HG02642 (cell line): ENCODE data around the gene FBXL7.

Experiments
- ATAC-seq: cut with Tn5 transposase; IDR thresholded peaks from one replicate; pipeline ENCODE4 v1.9.1; 2021; ENCODE audit warnings: mild to moderate bottlenecking; ENCODE audit not compliant: unreplicated experiment, poor library complexity

The FBXL7 gene

DNA sequence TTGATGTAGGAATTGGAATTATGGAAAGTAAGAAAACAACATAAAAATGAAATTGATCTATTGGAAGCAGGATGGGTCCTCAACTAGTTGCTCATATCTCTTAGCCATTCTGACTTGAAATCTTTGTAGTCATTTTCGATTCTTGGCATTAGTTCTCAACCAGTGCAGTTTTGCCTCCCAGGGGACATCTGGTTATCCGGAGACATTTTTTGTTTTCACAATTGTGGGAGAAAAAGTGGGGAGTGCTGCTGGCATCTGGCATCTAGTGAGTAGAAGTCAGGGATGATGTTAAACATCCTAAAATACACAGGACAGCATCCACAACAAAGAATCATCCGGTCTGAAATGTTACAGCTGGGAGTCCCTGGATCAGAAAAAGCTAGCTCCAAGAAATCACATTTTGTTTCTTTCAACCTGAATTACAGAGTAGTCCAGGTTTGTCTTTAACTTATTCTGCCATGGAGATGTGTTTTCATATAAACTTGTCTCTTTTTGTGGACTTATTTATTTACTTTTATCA, 74.9 kb downstream of the FBXL7 start:
- no peak for ATAC-seq

DNA sequence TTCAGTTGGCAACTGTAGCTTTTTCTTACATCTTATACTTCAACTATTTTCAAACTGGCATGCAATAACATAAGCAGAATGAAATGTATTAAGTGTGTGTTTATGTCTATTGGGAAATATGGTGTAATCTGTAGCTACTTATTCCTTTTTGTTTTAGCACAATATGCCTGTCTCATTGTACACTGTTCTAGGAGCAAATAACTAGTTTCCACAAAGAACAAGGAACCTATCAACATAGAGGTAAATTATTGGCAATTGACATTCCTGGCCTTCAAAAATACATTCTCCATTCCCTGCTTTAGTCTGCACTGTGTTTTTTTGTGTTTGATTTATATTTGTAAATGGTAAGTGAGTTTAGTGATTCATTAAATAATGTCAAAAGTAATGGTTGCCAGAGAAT, 75.7 kb downstream of the FBXL7 start:
- no peak for ATAC-seq

DNA sequence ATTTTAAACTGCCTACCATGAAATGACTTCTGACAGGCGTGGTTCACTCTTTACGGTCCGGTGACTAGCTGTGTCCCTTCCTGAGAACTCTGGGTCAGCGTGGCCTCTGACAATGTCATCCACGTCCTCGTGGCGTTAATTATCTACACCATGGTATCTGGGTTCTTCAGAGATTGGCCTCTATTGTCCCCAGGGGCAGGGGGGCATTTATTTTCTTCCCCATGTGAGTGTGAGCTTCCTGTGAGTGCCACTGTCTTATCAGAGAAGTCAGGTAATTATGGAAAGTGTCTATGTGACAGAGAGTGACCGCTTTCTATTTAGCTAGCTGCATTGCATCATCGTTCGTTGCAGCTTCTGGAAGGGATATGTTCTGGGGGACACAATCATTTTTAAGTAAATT, 77.2 kb downstream of the FBXL7 start:
- no peak for ATAC-seq

DNA sequence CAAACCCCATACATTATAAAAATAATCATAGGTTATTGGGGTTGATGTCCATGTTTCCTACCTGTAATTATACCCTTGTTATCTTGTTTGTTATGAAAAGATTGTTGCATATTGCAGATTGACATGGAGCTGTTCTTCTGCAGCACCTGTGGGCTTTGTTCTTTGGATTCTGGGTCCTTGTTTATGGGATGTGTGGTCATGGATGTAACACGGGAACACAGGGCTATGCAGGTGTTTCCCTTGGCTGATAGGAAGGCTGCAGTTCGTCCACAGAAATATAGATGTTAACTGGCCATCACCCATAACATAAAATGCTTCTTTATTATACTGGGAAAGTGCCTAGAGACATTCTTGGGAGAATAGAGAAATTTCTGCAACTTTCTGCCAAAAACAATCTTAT, 77.9 kb downstream of the FBXL7 start:
- no peak for ATAC-seq

DNA sequence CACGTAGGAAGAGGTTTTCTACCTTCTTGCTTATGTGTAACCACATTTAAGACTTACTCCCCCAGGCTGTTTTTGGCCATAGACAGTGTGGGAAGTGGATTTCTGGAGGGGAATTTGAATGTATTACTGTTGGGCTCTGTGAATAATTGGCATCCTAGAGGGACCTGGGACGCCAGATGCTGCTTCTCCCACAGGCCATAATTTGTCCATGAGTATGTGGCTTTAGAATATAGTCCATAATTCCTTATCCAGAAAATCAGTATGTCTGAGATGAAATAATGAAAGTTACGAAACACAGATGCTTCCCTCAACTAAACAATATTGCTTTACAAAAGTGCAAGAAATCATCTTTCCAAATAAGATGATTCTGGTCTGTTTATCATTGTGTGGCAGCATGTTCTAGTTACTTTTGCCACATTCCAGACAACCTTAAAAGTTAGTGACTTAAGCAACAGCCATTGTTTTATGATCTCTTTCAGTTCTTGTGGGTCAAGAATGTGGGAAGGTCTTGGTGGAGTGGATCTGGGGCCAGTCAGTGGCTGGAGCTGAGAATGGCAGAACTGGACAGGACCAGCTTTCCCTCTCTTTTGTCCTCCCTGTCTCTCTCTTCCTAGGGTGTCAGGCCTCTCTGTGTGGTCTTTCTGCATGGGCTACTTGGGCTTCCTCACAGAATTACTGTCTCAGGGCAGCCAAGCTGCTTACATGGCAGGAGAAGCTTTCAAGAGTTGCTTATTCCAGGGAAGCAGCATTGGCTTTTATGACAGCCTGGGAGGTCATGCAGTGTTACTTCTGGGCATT, 79.4 kb downstream of the FBXL7 start:
- ATAC-seq = no peak

DNA sequence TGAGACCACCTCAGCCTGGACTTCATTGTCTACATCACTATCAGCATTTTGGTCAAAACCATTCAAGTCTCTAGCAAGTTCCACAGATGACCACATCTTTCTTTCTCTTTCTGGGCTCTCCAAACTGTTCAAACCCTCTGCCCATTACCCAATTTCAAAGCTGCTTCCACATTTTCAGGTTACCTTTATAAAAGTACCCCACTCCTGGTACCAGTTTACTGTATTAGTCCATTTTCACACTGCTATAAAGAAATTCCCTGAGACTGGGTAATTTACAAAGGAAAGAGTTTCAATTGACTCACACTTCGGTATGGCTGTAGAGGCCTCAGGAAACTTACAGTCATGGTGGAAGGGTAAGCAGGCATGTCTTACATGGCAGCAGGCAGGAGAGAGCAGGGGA, 84.5 kb downstream of the FBXL7 start:
- no peak for ATAC-seq

DNA sequence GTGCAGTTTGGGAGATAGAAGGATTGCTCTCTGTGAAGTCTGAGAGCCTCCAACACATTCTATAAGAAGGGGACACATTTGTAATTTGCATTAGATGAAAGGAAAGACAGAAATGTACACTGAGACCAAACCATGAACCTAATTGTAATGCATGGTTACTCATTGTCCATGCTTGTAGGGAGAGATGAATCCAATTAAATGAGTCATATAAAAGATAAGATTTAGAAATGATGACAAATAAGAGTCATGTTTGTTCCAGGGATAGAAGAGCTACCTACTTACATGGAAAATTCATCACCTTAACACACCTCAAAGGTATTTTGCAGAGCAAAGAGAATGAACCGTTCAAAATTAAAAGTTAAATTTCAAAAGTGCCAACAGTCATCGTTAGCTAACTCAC, 85.1 kb downstream of the FBXL7 start:
- no peak for ATAC-seq

DNA sequence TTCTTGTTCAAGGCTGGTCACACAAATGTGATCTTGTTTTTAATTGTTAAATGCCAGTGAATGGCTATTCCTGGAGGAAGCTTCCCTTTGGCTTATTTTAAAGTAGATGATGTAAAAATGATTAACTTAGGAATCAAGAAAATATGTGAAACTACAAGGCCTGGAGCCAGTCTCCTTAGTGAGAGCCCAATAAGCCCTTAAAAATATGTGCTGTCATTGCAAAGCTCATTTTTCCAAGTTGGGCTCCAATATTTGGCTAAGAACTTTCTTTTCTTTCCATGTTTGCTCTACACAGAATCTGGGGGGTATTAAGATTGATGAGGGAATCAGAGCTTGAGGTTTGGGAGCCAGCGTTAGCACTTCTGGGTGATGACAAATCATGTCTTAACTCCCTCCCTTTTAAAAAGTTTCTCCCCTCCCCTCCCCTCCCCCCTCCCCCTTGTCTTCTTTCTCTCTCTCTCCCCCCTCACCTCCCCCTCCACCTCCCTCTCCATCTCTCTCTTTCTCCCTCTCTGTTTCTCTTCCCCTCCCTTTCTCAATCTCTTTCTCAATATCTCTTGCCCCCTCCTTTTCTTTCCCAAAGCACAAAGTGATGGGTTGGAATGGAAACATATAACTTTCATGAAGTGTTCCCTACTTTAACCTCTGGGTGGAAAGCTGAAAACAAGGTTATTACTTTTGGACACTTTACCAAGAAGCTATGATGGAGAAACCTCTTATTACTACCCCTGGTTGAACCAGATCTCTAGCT, 86.0 kb downstream of the FBXL7 start:
- ATAC-seq = no peak

DNA sequence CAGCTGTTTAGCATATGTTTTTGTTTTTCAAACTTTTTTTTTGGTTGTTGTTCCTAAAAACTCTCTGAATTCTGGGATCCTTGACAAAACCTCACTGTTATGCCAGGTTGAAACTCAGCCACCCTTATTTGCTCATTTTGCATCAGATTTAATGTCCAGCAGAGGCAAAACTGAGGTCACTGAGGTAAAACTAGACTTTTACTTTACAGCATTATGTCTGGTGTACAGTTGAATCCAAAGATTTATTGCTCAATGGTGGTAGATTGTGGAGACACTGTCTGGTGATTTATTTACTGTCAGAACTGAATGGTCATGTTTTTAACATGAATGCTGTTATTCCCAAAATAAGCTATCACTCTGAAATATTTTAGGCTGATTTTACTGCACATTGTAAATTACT, 87.9 kb downstream of the FBXL7 start:
- no peak for ATAC-seq

DNA sequence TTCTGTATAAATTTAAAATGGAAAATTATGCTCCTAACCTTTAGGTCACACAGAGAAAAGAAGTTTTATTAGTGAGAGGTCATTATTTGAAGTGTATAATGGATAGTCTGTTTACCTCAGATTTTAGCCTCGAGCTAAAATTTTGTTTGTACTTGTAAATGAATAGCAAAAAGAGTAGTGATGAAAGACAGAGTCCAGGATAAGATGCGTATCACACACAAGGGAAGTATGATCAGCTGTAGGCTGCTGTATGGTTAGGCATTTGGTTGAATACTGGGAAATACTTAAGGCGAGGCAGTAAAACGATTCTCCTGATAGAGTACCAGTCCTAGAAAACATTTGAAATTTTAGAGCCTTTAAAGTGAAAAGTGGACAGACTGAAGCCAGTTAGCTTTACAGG, 92.7 kb downstream of the FBXL7 start:
- no peak for ATAC-seq

DNA sequence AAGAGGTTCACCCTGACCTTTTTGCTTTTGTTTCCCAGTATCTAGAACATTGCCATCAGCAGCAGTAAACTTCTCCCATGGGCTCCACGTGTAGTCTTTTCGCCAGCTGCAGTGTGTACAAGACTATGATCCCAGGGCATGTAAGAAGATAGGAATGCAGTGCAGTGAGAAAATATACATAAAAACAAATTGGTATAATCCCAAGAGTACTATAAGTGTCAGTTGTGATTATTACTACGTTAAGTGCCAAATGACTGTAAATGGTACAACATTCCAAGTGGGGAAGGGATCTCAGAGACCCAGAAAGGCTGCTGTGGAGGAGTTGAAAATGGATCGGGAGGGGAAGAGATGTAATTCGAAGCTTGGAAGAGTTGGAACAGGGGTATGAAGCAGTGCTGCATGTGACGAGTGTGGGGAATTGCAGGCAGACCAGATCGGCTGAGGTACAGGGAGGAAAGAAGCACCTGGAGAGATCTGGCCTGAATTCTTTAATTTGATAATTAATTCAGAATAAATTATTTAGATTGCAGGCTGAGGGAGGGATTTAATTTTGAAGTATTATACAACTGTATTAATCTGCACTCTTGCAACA, 95.1 kb downstream of the FBXL7 start:
- no peak for ATAC-seq

DNA sequence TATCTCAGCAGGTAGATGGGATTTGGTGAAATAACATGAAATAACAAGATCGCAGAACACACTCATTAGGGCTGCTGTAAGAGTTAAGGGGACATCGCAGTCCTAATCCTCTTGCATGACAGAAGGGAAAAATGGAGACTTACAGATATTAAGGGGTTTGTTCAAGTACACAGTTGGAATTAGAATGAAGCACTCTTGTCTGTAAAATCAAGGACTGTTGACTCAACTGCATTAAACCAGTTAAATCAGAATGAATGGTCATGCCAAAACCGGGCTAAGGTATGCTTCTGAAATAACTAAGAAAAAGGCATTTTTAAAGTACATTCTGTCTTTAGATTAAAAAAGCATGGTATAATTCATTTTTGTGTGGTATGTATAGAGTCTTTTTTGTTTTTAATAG, 95.9 kb downstream of the FBXL7 start:
- no peak for ATAC-seq

DNA sequence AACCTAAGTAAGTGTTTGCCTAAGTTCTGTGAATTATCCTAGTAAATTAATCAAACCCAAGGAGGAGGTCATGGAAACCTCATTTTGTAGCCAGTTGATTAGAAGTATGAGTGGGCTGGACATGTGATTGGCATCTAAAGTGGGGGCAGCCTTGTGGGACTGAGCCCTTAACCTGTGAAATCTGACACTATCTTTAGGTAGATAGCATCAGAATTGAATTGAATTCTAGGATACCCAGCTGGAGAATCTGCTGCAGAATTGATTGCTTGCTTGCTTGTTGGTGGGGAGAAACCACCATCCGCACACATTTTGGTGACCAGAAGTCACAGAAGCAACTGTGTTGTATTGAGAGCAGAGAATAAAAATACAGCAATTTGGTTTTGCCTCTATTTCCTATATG, 97.0 kb downstream of the FBXL7 start:
- ATAC-seq = no peak

DNA sequence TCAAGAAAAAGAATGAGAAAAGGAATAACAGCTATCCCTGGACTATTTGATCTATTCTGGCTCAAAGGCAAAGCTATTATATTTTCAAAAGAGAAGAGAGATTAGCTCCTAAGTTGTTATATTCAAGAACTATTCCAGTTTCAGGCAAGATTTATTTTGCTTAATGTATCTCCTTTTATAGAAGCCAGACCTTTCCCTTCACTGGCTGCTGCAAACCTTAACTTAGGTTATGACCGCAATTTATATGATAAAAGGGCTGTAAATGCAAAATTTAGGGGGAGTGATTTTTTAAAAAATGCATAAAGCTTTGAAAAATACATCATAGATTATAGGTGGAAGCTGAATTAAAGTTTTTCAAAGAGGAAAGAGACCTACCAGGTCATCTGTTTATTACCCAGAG, 97.8 kb downstream of the FBXL7 start:
- no peak for ATAC-seq

DNA sequence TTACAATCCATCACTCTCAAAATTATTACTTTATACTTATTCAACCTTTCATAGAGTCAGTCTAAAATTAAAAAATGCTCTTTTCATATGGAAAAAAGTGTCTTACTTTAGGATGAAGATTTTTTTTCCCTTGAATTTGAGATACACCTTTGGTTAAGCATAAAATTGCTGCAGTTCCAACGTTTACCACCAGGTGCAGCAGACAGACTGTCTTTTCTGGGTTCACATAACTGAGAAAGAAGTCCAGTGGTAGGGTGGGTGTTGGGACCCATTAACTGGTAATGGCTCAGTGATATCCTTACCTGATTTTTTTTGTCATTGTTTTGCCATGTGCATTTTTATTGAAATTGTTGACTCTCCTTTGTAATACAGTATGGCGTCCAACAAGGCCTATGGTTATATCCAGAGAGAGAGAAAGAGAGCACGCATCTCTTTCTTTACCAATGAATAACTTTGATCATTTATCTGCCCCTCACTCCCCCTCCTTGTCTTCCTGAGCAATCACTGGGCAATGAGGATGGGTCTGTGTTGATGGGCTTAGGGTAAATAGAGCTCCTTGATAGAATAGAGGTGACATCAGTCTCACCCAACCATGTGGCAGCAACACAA, 98.4 kb downstream of the FBXL7 start:
- ATAC-seq = peak; percentile 50

DNA sequence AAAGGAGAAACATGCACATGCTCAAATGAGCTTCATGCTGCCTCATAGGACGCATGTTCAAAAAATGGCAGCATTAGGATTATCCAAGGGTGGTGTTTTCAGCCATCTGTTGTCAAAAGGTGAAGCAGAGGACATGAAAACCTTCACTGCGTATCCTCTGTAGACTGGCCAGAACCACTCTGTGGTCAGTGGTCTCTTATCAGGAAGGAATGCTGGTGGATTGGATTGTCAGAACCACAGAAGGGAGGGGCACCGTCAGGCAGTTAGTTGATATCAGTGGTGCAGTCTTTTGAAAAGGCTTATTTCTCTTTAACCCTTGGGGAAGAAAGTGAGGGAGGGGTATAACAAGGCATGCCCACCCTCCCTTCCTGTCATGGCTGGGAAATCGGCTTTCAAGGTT, 100.1 kb downstream of the FBXL7 start:
- no peak for ATAC-seq

DNA sequence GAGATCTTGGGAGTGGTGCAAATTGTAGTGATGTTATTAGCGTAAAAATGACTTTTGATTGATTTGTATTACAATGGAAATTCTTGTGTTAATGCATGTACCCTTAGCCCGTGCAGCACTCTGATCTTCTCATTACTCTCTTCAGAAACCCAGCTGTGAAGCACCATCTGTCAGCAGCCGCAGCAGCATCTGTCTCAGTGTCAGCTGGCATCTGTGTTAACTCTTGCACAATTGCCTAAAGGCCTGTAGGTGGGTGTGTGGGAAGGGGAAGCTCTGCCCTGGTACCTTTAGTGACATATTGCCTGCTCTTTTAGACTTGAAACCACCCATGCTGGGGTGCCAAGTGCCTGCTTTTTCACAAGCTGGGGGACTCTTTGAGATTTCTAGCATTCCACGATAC, 101.3 kb downstream of the FBXL7 start:
- ATAC-seq = no peak

DNA sequence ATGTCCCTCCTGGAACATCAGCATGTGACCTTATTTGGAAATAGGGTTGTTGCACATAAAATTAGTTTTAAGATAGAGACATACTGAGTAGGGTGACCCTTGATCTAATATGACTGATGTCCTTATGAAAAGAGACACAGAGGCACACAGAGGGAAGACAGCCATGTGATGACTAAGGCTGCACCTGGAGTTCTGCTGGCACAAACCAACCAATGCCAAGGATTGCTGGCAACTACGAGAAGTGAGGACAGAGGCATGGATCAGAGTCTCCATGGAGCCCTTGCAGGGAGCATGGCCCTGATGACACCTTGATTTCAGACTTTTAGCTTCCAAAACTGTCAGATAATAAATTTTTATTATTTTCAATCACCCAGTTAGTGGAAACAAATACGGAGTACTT, 101.9 kb downstream of the FBXL7 start:
- no peak for ATAC-seq

DNA sequence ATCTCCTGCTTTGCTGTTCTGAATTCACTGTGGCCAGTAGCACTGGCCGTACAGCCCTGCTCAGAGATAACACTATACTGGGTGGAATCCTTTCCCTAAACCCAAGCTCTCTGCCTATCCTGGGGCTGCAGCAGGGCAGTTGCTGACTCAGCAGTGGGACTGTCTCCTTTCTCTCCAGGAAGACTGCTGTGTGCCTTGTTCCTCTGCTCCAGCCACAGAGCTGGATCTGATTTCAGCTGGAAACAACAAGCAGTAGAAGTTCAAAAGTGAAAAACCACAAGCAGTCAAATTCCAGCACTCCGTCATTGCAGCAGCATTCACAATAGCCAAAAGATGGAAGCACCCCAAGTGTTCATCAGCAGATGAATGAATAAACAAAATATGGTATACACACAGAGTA, 105.0 kb downstream of the FBXL7 start:
- no peak for ATAC-seq

DNA sequence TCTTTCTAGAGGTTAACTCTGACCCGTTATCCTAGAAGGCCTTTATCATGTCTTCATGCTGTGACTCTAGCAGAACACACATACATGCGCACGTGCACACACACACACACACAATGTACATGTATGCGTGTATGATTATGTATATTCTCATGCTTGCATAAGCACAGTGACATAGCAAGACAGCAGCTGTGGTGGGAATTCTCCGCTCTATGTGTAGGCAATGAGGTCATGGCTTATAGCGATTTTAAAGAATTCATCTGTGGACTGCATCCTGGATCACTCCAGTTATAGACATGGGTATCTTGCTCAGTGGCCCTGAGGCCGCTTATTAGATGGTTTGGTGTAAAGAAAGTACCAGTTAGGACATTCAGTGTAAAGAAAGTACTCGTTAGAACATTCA, 106.2 kb downstream of the FBXL7 start:
- ATAC-seq = no peak

DNA sequence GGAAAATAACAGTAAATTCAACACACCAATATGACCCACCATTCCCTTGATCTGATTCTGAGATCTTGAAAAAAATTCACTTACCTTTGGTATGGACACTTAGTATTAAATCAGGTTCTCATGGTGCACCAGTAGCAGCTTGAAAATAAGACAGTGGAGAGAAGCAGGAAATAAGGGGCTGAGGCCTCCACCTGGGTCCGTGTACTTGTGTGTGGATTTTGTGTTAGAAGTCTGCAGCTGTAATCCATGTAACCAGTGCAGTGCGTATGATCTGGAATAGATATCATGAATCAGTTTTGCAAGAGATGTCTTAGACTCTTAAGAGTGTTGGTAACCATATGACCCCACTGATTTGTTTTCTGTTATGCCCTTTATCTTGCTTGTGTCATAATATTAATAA, 107.1 kb downstream of the FBXL7 start:
- ATAC-seq = no peak
